RWPE2 (cell line): ENCODE data around the gene ATP6V1E1.
A peak's percentile ranks its signal among the peaks of the same experiment; 100 is the strongest.

Experiments
- ATAC-seq: fragments of 200-7000 bp; cut with Tn5 transposase; 3 replicates; pipeline ENCODE4 v1.9.1; 2021; ENCODE audit warnings: low read depth
- DNase-seq: peaks from one replicate; pipeline ENCODE4 v3.0.0-alpha.2; 2020; ENCODE audit warnings: low spot score
- H3K27ac ChIP-seq: fragments of 450-650 bp; 2 replicates; pipeline ENCODE4 v1.5.1; 2017; ENCODE audit warnings: mild to moderate bottlenecking; ENCODE audit not compliant: poor library complexity, severe bottlenecking
- H3K27me3 ChIP-seq: fragments of 250-450 bp; sonication (Bioruptor Pico); 2 replicates; pipeline ENCODE4 v1.5.1; 2021; ENCODE audit warnings: mild to moderate bottlenecking, moderate library complexity; ENCODE audit not compliant: insufficient read depth, poor library complexity, severe bottlenecking
- H3K36me3 ChIP-seq: fragments of 250-450 bp; sonication (Bioruptor Pico); 2 replicates; pipeline ENCODE4 v1.5.1; 2020; ENCODE audit warnings: low read depth, mild to moderate bottlenecking, moderate library complexity
- H3K4me1 ChIP-seq: fragments of 250-450 bp; sonication (Bioruptor Pico); 2 replicates; pipeline ENCODE4 v1.5.1; 2021; ENCODE audit warnings: mild to moderate bottlenecking, moderate library complexity; ENCODE audit not compliant: insufficient read depth, poor library complexity, severe bottlenecking
- H3K4me3 ChIP-seq: fragments of 250-450 bp; sonication (Bioruptor Pico); 2 replicates; pipeline ENCODE4 v1.5.1; 2021; ENCODE audit warnings: mild to moderate bottlenecking, moderate library complexity; ENCODE audit not compliant: severe bottlenecking
- H3K9me3 ChIP-seq: fragments of 250-450 bp; sonication (Bioruptor Pico); 2 replicates; pipeline ENCODE4 v1.5.1; 2021; ENCODE audit warnings: mild to moderate bottlenecking, moderate library complexity; ENCODE audit not compliant: severe bottlenecking
- CTCF ChIP-seq: fragments of 450-650 bp; IDR thresholded peaks from one replicate; pipeline ENCODE4 v1.5.1; 2017; ENCODE audit warnings: mild to moderate bottlenecking, moderate library complexity; ENCODE audit not compliant: poor library complexity, severe bottlenecking

Gene ATP6V1E1

DNA sequence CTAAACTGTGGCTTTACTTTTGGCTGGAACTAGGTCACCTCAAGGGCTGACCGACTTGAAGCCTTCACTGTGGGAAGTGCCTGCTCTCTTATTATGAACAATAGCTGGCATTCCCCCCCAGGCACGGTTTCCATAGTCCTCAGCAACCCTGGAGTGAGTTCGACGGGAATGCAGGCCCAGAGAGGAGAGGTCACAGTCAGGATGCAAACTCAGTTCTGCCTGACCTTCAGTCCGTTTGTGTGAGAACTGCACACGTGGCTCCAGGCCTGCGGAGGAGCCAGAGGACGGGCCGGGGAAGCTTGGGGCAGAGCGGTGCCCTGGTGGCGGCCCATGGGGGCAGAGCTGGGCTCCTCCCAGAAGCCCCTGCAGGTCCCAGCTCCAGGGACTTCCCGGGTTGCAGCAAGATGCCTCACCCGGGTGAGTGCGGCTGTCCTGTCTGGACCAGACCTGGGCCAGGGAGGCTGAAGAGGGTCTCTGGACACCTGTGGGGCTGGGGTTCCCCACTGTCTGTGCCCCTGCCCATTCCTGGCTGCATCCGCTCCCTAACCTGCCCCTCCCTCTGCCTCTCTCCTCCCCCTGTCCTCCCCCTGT lies 48.0 kb downstream of the ATP6V1E1 start:
- no peaks in the 10 kb centered on the region for H3K36me3 ChIP-seq
- H3K27ac ChIP-seq = no peak overlapping the region
- H3K4me1 ChIP-seq = peaks cover 12% of the 10 kb centered on the region
- no peaks in the 10 kb centered on the region for H3K9me3 ChIP-seq
- DNase-seq (no peak), ATAC-seq (no peak)
- H3K27me3 ChIP-seq = no peaks in the 10 kb centered on the region
- no peak for TF ChIP-seq CTCF
- no peak overlapping the region for H3K4me3 ChIP-seq

- H3K4me1 ChIP-seq = peaks cover 12% of the 10 kb centered on the region
- no peak overlapping the region for H3K27ac ChIP-seq
- H3K4me3 ChIP-seq = no peak overlapping the region
- ATAC-seq (no peak), DNase-seq (no peak)
- no peaks in the 10 kb centered on the region for H3K27me3 ChIP-seq
- H3K9me3 ChIP-seq = no peaks in the 10 kb centered on the region
- H3K36me3 ChIP-seq = no peaks in the 10 kb centered on the region
- no peak for TF ChIP-seq CTCF
Measured at GRCh38 chr22:17579535-17579981, 49.0 kb downstream of the ATP6V1E1 start.

DNA sequence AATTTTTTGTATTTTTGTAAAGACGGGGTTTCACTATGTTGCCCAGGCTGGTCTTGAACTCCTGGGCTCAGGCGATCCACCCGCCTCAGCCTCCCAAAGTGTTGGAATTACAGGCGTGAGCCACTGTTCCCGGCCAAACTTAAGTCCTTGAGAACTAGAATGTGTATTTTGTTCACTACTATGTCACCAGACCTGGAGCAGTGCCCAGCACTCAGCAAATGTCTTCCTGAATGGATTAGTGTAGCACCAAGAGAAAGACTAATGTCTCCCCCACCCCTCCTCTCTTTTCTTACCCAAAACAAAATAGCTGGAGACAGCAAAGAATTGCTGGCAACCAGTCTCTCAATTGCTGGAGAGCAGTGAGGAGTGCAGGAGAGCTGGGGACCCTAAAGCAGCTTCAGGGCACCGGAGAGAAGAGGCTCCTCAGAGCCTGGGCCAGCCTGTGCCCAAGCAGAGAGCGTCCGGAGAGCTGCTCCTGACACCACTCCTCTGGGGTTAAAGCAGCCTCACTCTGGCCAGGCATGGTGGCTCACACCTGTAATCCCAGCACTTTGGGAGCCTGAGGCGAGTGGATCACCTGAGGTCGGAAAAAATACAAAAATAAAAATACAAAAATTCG lies 50.3 kb downstream of the ATP6V1E1 start:
- TF ChIP-seq CTCF = no peak
- Histone ChIP-seq H3K9me3 (no peaks in the 10 kb centered on the region), H3K36me3 (no peaks in the 10 kb centered on the region), H3K27me3 (no peaks in the 10 kb centered on the region), H3K4me1 (peaks cover 12% of the 10 kb centered on the region), H3K4me3 (no peak overlapping the region), H3K27ac (no peak overlapping the region)
- ATAC-seq = no peak
- DNase-seq = no peak

GRCh38 chr22:17576470-17576869 lies 52.1 kb downstream of the ATP6V1E1 start:
- Histone ChIP-seq H3K9me3 (no peaks in the 10 kb centered on the region), H3K27me3 (no peaks in the 10 kb centered on the region), H3K4me1 (peaks cover 13% of the 10 kb centered on the region), H3K36me3 (no peaks in the 10 kb centered on the region), H3K4me3 (no peak overlapping the region), H3K27ac (peak overlapping the region; percentile 80)
- DNase-seq (peak; percentile 87), ATAC-seq (peak; percentile 95)
- TF ChIP-seq CTCF = no peak

- H3K4me3 ChIP-seq = no peak overlapping the region
Measured at GRCh38 chr22:17575681-17576080, 52.9 kb downstream of the ATP6V1E1 start.

More at GRCh38 chr22:17575681-17576080, 52.9 kb downstream of the ATP6V1E1 start:
- H3K27ac ChIP-seq = peak overlapping the region; percentile 80
- no peaks in the 10 kb centered on the region for H3K27me3 ChIP-seq
- peaks cover 21% of the 10 kb centered on the region for H3K4me1 ChIP-seq
- no peak for TF ChIP-seq CTCF
- H3K9me3 ChIP-seq = no peaks in the 10 kb centered on the region
- DNase-seq (no peak), ATAC-seq (no peak)
- no peaks in the 10 kb centered on the region for H3K36me3 ChIP-seq
